NCI-H2029 (cell line): ENCODE data around the gene PIK3R3.

Source experiments
- DNase-seq: peaks from one replicate; lab custom pipeline; 2025; lab: John Stamatoyannopoulos, UW

PIK3R3 gene

DNA sequence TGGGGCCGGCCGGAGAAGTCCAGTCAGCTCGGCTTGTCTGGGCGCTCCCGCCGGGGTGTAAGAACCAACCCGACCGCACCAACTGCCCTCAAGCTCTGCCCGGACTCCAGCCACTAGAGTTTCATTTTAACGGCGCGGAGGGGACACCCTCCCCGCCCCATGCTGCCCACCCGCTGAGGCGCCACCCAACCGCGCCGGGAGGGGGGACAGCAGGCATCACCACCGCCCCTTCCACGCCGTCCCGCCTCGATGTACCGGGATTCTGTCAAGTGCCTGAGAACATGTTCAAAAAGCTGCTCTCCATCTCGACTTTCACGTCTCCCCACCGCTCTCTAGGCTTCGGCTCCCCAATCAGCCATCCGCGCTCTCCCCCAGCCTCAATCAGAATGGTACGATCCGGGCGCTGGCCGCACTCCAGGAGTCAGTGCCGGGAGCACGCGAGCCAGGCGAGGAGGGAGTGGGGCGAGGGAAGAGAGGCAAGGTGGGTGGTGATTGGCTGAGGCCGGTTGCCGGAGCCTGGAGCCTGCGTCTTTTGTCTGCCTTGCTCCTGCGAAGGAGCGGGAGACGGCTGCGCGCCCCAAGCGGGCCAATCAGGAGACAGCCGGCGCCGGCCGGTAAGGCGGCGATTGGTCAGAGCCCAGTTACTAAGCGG lies at the start of gene PIK3R3:
PIK3R3 (minus strand) TSS at position 101 of the 652 bp plus-strand sequence. CDS start 677 bp downstream, outside the sequence.
- peak; percentile 100 for DNase-seq

GRCh38 chr1:46181343-46182260 lies 49.2 kb upstream of the PIK3R3 start:
- DNase-seq = peak; percentile 81

DNA sequence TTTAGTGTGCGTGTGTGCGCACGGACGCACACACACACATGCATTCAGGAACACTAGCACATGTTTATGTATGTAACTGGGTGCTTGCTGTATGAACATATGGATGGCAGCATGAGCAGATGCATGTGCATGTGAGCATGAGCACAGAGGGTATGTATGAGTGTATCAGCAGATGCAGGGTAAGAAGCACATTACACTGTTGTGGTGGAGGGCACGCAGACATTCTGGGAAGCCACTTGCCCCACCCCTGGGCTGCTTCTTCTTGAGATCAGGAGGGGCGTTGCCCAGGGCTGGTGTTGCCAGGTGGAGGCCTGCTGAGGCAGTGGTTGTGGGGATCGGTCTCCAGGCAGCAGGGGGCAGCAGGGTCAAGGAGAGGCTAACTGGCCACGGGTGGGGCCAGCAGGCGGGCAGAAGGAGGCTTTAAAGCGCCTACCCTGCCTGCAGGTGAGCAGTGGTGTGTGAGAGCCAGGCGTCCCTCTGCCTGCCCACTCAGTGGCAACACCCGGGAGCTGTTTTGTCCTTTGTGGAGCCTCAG lies 47.7 kb upstream of the PIK3R3 start:
- DNase-seq = peak; percentile 93

DNA sequence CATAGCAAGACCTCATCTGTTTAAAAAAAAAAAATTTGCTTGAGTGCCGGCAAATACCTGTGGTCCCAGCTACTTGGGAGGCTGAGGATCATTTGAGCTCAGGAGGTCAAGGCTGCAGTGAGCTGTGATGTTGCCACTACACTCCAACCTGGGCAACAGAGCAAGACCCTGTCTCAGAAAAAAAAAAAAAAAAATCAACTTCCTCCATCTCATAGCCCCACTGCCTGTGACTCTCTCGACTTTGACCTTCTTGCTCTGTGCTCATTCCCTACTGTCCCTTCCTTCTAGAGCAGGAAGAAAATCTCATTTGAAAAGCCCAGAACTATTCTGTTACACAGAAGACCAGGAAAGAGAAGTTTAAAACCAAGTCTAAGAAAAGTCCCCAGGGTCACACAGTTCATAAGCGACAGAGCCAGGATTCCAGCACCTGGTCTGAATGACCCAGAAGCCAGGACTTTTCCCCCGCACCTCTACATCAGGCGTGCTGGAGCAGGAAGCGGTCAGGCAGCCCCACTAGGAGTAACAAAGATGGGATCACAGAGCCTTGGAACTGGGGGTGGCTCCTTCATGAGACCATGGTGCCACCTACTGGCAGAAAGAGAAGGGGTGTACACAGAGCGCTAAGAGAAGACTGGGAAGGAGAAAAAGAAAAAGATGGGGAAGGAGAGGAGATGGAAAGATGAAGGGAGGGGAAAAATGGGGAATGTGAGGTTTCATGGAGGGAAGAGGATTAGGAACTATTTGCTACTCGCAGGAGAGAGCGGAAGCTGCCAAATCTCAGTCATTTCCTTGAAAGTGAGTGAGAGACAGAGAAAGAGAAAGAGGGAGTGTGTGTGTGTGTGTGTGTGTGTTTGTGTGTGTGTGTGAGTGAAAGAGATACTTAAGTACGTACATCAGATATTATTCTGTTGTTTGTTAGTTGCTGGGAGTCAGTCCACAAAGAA lies 47.0 kb upstream of the PIK3R3 start:
- DNase-seq = peak; percentile 96

DNA sequence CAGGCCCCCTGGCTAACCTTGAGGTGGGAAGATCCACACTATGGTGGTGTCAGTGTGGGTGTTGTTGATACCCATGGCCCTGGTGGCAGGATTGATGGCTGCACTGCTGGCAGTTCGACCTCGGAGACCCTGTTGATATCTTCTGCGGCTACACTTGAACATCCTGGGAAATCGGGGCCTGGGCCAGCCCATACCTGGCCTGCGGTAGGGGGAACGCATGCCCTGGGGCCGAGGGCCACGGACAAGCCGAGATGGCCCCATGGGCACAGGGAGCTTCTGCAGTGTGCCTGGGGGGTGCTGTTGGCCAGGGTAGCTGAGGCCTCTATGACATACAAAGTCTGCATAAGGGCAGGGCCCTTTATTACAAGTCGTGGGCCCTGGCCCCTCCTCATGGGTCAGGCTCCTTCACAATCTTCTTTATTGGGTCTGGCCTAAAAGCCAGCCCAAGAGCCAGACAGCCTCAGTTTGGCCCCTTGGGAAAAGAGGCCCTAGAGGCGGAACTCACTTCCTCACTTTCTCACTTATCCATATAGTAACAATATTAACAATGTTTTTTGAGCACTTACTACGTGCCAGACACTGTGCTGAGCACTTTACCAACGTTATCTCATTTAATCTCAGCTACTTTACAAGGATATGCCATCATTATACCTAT lies 43.9 kb upstream of the PIK3R3 start, which contains the start of gene P3R3URF:
P3R3URF (minus strand) TSS at position 278 of the 655 bp plus-strand sequence; CDS start at position 261, 17 bp downstream.
- no peak for DNase-seq

- DNase-seq = no peak
Measured at GRCh38 chr1:46175243-46175642, 42.8 kb upstream of the PIK3R3 start.

- DNase-seq = no peak
Measured at GRCh38 chr1:46174448-46175231, 42.2 kb upstream of the PIK3R3 start, which contains the start of gene TSPAN1. Gene TSPAN1 (plus strand): TSS chr1:46175087. CDS start chr1:46181108, 6,021 bp downstream.

DNA sequence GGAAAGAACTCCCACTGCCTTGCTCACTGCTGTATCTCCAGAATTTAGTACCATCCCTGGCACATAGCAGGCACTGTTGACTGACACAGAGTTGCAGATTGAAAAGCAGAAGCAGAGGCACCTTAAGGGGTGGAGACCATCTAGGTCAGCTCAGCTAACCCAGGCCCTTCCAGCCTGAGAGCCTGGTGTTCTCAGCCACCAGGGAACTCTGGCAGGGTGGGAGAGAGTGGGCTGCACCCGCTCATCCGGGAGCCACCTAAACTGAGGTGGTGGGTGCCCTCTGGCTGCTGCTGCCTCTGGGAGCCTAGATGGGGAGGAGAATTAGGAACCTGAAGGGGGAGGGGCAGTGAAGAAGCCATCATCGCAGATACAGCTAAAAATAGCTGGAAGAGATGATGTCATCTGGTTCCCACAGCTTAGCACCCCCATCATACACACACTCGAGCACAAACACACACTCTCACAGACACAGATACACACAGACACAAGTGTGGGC lies 41.0 kb upstream of the PIK3R3 start:
- DNase-seq = peak; percentile 82

GRCh38 chr1:46172321-46172720 lies 39.9 kb upstream of the PIK3R3 start:
- DNase-seq = peak; percentile 32

GRCh38 chr1:46171871-46172270 lies 39.4 kb upstream of the PIK3R3 start:
- peak; percentile 97 for DNase-seq

DNA sequence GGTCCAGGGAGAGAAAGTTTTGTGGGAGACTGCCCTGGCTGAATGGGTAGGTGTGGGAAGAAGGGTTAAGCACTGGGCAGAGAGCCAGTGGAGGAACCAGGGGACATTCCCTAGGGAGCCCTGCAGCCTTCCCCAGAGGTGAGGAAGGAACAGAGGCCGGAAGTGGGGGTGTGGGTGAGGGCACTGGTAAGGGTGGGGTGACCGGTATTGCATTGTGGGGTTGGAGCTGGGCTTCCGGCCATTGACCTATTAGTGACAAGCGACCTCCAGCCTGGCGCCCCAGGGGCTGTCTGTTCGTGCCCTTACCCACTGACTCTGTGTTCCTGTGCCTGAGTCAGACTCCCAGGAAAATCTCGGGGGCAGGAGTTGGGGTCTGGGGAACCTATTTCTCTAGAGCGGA lies 38.9 kb upstream of the PIK3R3 start:
- no peak for DNase-seq

DNA sequence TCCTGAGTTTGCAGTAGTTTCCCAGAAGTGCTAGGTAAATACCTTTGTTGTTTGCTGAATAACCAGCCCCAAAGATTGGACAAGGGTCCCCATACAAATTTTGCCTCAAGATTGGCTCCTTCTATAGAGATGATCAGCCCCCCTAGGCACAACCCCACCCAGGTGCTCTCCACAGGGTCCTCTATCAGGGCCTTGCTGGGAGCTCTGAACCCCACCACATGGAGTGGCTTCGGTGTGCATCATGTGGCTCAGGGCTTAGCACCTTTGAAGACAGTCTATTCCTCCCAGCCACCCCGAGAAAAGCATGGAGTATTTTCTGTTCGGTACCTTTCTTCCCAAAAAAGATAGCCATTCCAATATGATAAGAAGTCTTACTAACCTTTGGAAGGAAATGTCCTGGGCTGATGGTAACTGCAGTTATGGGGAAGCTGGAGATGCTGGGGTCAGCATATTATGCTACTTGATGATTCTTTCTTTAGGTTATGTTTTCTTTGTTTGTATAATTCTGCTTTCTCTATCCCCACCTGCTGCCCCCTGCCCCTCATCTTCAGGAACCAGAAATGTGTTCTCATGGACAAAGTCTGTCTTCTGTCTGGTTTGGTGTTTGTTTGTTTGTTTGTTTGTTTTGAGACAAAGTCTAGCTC lies 37.5 kb upstream of the PIK3R3 start:
- DNase-seq = no peak

DNA sequence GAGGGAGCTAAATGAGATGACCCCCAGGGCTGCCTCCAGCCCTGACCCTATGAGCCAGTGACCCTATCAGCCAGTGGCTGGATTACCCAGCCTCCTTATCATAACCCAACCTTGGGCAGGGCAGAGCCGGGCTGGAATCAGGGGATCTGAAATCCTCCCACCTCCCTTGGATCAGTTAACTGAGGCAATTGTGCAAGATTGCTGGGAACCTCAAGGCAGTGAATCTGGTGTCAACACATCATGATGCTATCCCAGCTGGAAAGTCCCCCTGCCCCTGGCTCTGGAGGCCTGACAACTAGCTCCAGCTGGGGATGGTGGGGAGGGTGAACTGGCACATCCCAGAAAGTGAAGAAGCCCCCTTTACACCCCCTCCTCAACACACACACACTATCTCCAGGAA lies 36.0 kb upstream of the PIK3R3 start:
- DNase-seq = no peak

DNA sequence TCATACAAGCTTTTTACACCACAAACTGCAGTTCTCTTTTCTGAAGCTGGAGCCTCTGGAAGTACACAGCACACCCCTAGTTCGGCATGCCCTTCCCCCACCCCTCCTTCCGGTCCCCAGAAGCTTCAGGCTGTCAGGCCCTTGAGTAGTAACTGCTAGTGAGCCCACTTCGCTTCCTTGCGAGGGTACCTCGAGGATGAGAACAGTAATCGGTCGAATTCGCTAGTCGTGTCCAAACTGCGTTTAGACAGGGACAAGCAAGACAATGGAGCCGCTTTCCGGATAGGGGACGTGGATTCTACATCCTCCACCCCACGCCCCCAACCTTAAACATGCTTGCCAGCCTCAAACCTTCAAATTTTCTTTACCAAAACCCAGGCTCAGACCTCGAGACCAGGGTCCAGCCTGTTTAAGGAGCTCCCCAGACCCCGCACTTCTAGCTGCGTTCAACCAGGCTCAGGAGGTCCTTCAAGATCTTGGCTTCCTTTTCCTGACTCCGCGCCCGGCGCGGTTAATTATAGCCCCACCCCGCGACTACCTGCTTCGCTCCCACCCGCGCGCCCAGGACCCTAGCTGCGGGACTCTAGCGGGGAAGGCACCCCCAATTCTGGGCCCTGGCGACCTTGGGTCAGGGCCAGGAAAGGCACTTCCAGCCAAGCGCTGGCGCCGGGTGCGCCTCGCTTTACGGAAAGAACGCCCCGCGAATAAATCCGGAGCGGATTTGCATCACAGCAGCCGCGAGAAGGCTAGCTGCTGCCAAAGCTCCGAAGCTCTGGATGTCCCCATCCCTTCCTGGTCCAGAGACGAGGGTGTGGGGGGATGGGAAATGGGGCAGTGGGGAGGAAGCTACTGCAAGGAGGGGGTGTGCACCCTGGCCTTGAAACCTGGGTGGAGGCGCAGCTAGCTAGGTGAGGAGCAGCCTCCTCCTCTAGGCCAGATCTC lies 34.4 kb upstream of the PIK3R3 start:
- DNase-seq = peak; percentile 69

DNA sequence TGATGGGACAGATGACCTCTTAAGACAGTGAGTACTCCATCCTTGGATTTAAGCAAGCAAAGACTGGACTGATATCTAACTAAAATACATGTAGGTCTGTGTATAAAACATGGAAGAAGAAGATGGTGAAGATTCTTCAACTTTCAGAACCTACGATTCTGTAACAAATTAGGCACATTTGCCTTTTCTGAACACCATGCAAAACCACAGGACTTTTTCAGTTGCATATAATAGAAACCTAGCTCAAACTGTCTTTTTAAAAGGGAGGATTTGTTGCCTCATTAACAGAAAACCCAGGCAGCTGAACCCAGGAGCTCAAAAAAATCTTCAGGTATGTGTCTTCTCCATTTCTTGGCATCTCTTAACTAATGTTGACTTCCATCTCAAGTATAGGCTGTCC lies 27.8 kb upstream of the PIK3R3 start:
- no peak for DNase-seq

- no peak for DNase-seq
Measured at GRCh38 chr1:46159516-46159915, 27.1 kb upstream of the PIK3R3 start.

GRCh38 chr1:46158312-46159281 lies 26.2 kb upstream of the PIK3R3 start:
- DNase-seq = no peak
